NT2/D1 (cell line): ENCODE measurements around the gene CRY1.

ENCODE experiments used
- DNase-seq: peaks from one replicate; pipeline ENCODE4 v3.0.0-alpha.2; 2011; ENCODE audit warnings: low read depth, low spot score
- H3K27me3 ChIP-seq: 2 replicates; pipeline ENCODE4 v1.6.0; 2011; ENCODE audit warnings: mild to moderate bottlenecking; ENCODE audit not compliant: insufficient read length, insufficient read depth
- H3K36me3 ChIP-seq: 2 replicates; pipeline ENCODE4 v1.6.1; 2011; ENCODE audit warnings: mild to moderate bottlenecking, low read length, mixed read lengths; ENCODE audit not compliant: insufficient read depth, insufficient read length
- H3K4me1 ChIP-seq: 2 replicates; pipeline ENCODE4 v1.5.1; 2011; ENCODE audit not compliant: insufficient read depth, insufficient read length
- H3K4me3 ChIP-seq: 2 replicates; pipeline ENCODE4 v1.5.1; 2011; ENCODE audit warnings: low read depth; ENCODE audit not compliant: insufficient read length
- H3K9ac ChIP-seq: 2 replicates; pipeline ENCODE4 v1.6.0; 2011; ENCODE audit warnings: low read depth; ENCODE audit not compliant: insufficient read length
- H3K9me3 ChIP-seq: 2 replicates; pipeline ENCODE4 v1.5.1; 2011; ENCODE audit warnings: mild to moderate bottlenecking, low read length; ENCODE audit not compliant: insufficient read depth
- SUZ12 ChIP-seq: IDR thresholded peaks from 2 replicates; pipeline ENCODE4 v1.6.1; 2011; ENCODE audit not compliant: insufficient read length, insufficient read depth; ENCODE audit errors: extremely low read depth
- YY1 ChIP-seq: IDR thresholded peaks from 2 replicates; pipeline ENCODE4 v1.6.1; 2011; ENCODE audit not compliant: insufficient read length, insufficient read depth
- ZNF274 ChIP-seq: IDR thresholded peaks from 2 replicates; pipeline ENCODE4 v1.6.1; 2011; ENCODE audit warnings: mild to moderate bottlenecking, low read depth, low read length

The CRY1 gene

DNA sequence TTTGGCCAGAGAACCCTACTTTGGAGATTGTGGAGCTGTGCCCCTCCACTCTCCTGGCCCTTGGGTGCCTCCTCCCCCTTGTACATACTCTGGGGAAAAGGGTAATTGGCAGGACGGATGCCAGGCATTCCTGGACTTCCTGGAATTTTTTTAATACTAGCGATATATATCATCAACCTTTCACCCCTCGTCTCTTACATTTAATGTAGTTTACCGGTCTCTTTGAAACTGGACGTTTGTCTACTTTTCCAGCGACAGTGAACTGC, 767 bp upstream of the CRY1 start:
- Histone ChIP-seq H3K36me3 (no peaks in the 10 kb centered on the region), H3K9me3 (peaks cover 32% of the 10 kb centered on the region; the same call in 1 of the 2 replicates), H3K9ac (peak overlapping the region; percentile 91), H3K4me3 (peak overlapping the region; percentile 95), H3K4me1 (no peaks in the 10 kb centered on the region), H3K27me3 (no peaks in the 10 kb centered on the region)
- TF ChIP-seq YY1 (no peak), ZNF274 (no peak), SUZ12 (no peak)
- DNase-seq = no peak

- Histone ChIP-seq H3K4me1 (no peaks in the 10 kb centered on the region), H3K27me3 (no peaks in the 10 kb centered on the region), H3K9me3 (peaks cover 38% of the 10 kb centered on the region; the same call in 1 of the 2 replicates), H3K4me3 (peak overlapping the region; percentile 95), H3K9ac (peak overlapping the region; percentile 88), H3K36me3 (no peaks in the 10 kb centered on the region)
- TF ChIP-seq YY1 = no peak
- no peak for TF ChIP-seq ZNF274
- no peak for TF ChIP-seq SUZ12
- DNase-seq = no peak
Measured at GRCh38 chr12:107092669-107093416, 506 bp downstream of the CRY1 start.

GRCh38 chr12:107091989-107092641, 1.2 kb downstream of the CRY1 start:
- TF ChIP-seq ZNF274 (no peak), YY1 (no peak), SUZ12 (no peak)
- Histone ChIP-seq H3K27me3 (no peaks in the 10 kb centered on the region), H3K36me3 (no peaks in the 10 kb centered on the region), H3K4me1 (no peaks in the 10 kb centered on the region), H3K9ac (peak overlapping the region; percentile 88), H3K4me3 (peak overlapping the region; percentile 95), H3K9me3 (peaks cover 37% of the 10 kb centered on the region; the same call in 1 of the 2 replicates)
- DNase-seq = peak; percentile 82

GRCh38 chr12:107091381-107091780, 2.0 kb downstream of the CRY1 start:
- Histone ChIP-seq H3K9ac (peak overlapping the region; percentile 58), H3K4me1 (no peaks in the 10 kb centered on the region), H3K4me3 (peak overlapping the region; percentile 95), H3K27me3 (no peaks in the 10 kb centered on the region), H3K36me3 (no peaks in the 10 kb centered on the region), H3K9me3 (peaks cover 37% of the 10 kb centered on the region; the same call in 1 of the 2 replicates)
- DNase-seq = no peak
- TF ChIP-seq YY1 = no peak
- no peak for TF ChIP-seq SUZ12
- TF ChIP-seq ZNF274 = no peak

DNA sequence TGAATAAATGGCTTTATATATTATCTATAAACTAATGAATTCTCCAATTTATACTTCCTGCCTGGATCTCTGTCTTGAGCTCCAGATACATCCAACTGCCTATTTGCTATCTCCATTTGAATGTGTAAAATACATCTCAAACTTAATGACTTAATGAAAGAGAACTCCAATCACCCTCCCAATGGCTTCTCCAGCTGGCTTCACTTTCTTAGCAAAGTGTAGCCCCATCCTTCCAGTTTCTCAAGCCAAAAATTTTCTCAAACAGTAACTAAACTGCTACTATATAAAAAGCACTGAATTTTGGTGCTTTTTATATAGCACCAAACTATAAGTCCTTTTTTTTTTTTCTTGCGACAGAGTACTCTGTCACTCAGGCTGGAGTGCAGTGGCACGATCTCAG, 2.6 kb downstream of the CRY1 start:
- Histone ChIP-seq H3K9ac (no peak overlapping the region), H3K4me1 (no peaks in the 10 kb centered on the region), H3K27me3 (no peaks in the 10 kb centered on the region), H3K9me3 (peaks cover 34% of the 10 kb centered on the region; the same call in 1 of the 2 replicates), H3K36me3 (no peaks in the 10 kb centered on the region), H3K4me3 (no peak overlapping the region)
- no peak for DNase-seq
- TF ChIP-seq ZNF274 = no peak
- no peak for TF ChIP-seq SUZ12
- TF ChIP-seq YY1 = no peak

GRCh38 chr12:107088912-107089311, 4.4 kb downstream of the CRY1 start:
- Histone ChIP-seq H3K36me3 (no peaks in the 10 kb centered on the region), H3K9me3 (peaks cover 28% of the 10 kb centered on the region; the same call in 1 of the 2 replicates), H3K9ac (no peak overlapping the region), H3K27me3 (no peaks in the 10 kb centered on the region), H3K4me1 (no peaks in the 10 kb centered on the region), H3K4me3 (no peak overlapping the region)
- TF ChIP-seq SUZ12 (no peak), ZNF274 (no peak), YY1 (no peak)
- no peak for DNase-seq

GRCh38 chr12:107086314-107086713, 7.0 kb downstream of the CRY1 start:
- no peak overlapping the region for H3K9ac ChIP-seq
- no peak for DNase-seq
- TF ChIP-seq YY1 (no peak), ZNF274 (no peak), SUZ12 (no peak)

More at GRCh38 chr12:107086314-107086713, 7.0 kb downstream of the CRY1 start:
- H3K9me3 ChIP-seq = peaks cover 28% of the 10 kb centered on the region; the same call in 1 of the 2 replicates
- H3K27me3 ChIP-seq = no peaks in the 10 kb centered on the region
- no peaks in the 10 kb centered on the region for H3K4me1 ChIP-seq
- H3K36me3 ChIP-seq = no peaks in the 10 kb centered on the region
- H3K4me3 ChIP-seq = no peak overlapping the region
